Fibroblast of peridontal ligament (primary cell): ENCODE measurements around the gene MEIS2.

Source experiments
- DNase-seq: peaks from one replicate; pipeline ENCODE4 v3.0.0-alpha.2; 2010; ENCODE audit errors: extremely low read depth

MEIS2 gene

GRCh38 chr15:36965570-36966342 lies 134.6 kb downstream of the MEIS2 start:
- DNase-seq: no peak

- DNase-seq: no peak
These were observed 135.7 kb downstream of the MEIS2 start for GRCh38 chr15:36964626-36965025.

- DNase-seq: no peak
These were observed 138.4 kb downstream of the MEIS2 start for GRCh38 chr15:36961956-36962355.

- DNase-seq: no peak
These were observed 139.5 kb downstream of the MEIS2 start for GRCh38 chr15:36960947-36961227.

GRCh38 chr15:36960179-36960946 lies 140.0 kb downstream of the MEIS2 start:
- no peak for DNase-seq

- no peak for DNase-seq
These were observed 140.6 kb downstream of the MEIS2 start for GRCh38 chr15:36959746-36960145.

- DNase-seq: no peak
These were observed 141.7 kb downstream of the MEIS2 start for GRCh38 chr15:36958606-36959005.

- no peak for DNase-seq
These were observed 145.9 kb downstream of the MEIS2 start for GRCh38 chr15:36954486-36954885.

- DNase-seq: no peak
These were observed 147.0 kb downstream of the MEIS2 start for GRCh38 chr15:36953346-36953745.

- no peak for DNase-seq
These were observed 148.6 kb downstream of the MEIS2 start for GRCh38 chr15:36951731-36952247.

- DNase-seq: no peak
These were observed 150.0 kb downstream of the MEIS2 start for GRCh38 chr15:36950371-36950770.

GRCh38 chr15:36948982-36949381 lies 151.4 kb downstream of the MEIS2 start:
- DNase-seq: no peak

- DNase-seq: no peak
These were observed 153.2 kb downstream of the MEIS2 start for GRCh38 chr15:36947035-36947719.

- no peak for DNase-seq
These were observed 155.9 kb downstream of the MEIS2 start for GRCh38 chr15:36944442-36944841.

GRCh38 chr15:36943508-36944361 lies 156.6 kb downstream of the MEIS2 start:
- no peak for DNase-seq

GRCh38 chr15:36942248-36942827 lies 158.0 kb downstream of the MEIS2 start:
- DNase-seq: no peak

- DNase-seq: no peak
These were observed 158.6 kb downstream of the MEIS2 start for GRCh38 chr15:36941798-36942197.

GRCh38 chr15:36940636-36941260 lies 159.6 kb downstream of the MEIS2 start:
- DNase-seq: no peak

- DNase-seq: no peak
These were observed 160.1 kb downstream of the MEIS2 start for GRCh38 chr15:36940219-36940618.

GRCh38 chr15:36938764-36939163 lies 161.6 kb downstream of the MEIS2 start:
- no peak for DNase-seq

- DNase-seq: no peak
These were observed 162.2 kb downstream of the MEIS2 start for GRCh38 chr15:36938131-36938530.
